HG03135 (cell line): Measurements from ENCODE around the gene CEND1.

Experiments
- ATAC-seq: cut with Tn5 transposase; IDR thresholded peaks from one replicate; pipeline ENCODE4 v1.9.1; 2021; ENCODE audit warnings: mild to moderate bottlenecking, moderate library complexity; ENCODE audit not compliant: unreplicated experiment

The CEND1 gene

GRCh38 chr11:789943-790342 is at the start of gene CEND1:
Gene CEND1 (minus strand): TSS chr11:790090. CDS start chr11:788576, 1,514 bp downstream.
- no peak for ATAC-seq

GRCh38 chr11:839280-839623 is 49.4 kb upstream of the CEND1 start:
- no peak for ATAC-seq

GRCh38 chr11:838441-839279 is 48.8 kb upstream of the CEND1 start:
- no peak for ATAC-seq

GRCh38 chr11:837990-838307 is 48.1 kb upstream of the CEND1 start:
- no peak for ATAC-seq

- no peak for ATAC-seq
Observed at GRCh38 chr11:837189-837989, 47.5 kb upstream of the CEND1 start.

GRCh38 chr11:836700-837099 is 46.8 kb upstream of the CEND1 start:
- no peak for ATAC-seq

- ATAC-seq: no peak
Observed at GRCh38 chr11:836274-836673, 46.4 kb upstream of the CEND1 start.

- no peak for ATAC-seq
Observed at GRCh38 chr11:834371-835316, 44.8 kb upstream of the CEND1 start.

GRCh38 chr11:833849-834311 is 44.0 kb upstream of the CEND1 start:
- ATAC-seq: no peak

- ATAC-seq: no peak
Observed at GRCh38 chr11:833114-833791, 43.4 kb upstream of the CEND1 start.

- no peak for ATAC-seq
Observed at GRCh38 chr11:832529-833113, 42.7 kb upstream of the CEND1 start, which contains the start of gene CD151. Gene CD151 (plus strand): TSS chr11:832952. CDS start chr11:836070, 3,118 bp downstream.

- no peak for ATAC-seq
Observed at GRCh38 chr11:831961-832528, 42.2 kb upstream of the CEND1 start.

- no peak for ATAC-seq
Observed at GRCh38 chr11:831118-831864, 41.4 kb upstream of the CEND1 start.

GRCh38 chr11:830295-831117 is 40.6 kb upstream of the CEND1 start:
- ATAC-seq: no peak

- no peak for ATAC-seq
Observed at GRCh38 chr11:829847-830294, 40.0 kb upstream of the CEND1 start.

- ATAC-seq: no peak
Observed at GRCh38 chr11:829176-829846, 39.4 kb upstream of the CEND1 start.

GRCh38 chr11:828506-829175 is 38.8 kb upstream of the CEND1 start:
- no peak for ATAC-seq
